ENCODE measurements around the gene DHRS11. TPM values are rescaled to one million over a fixed set of nuclear protein-coding genes. Genes with fewer than 3 reads are reported as not detected.

DHRS11 gene
- total RNA-seq, 1 donor from 2014 or later = 5.7 TPM

DNA sequence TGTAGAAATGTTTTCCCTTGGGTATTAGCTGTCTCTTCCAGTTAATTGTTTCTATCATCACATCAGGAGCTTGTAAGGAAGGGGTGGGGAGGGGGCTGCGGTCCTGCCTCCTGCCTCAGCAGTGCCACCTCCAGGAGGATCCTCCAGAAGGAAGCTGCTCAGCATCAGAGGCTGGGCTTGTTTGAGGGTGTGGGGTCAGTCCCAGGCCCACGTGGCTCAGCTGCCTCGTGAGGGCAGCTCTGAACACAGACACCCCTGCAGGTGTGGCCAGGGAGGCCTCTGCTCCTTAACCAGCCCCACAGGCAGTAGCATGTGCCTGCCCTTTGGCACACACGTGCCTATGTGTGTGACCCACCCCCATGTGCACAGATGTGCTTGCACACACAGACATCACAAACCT lies 56.0 kb downstream of the DHRS11 start:
- Histone ChIP-seq H3K27me3 (peaks cover 56% of the 10 kb centered on the region), H3K9me3 (no peaks in the 10 kb centered on the region), H3K4me1 (no peaks in the 10 kb centered on the region), H3K4me3 (no peak overlapping the region), H3K36me3 (no peaks in the 10 kb centered on the region), H3K27ac (no peak overlapping the region)
- DNase-seq = no peak
- TF ChIP-seq, protein P1, sequence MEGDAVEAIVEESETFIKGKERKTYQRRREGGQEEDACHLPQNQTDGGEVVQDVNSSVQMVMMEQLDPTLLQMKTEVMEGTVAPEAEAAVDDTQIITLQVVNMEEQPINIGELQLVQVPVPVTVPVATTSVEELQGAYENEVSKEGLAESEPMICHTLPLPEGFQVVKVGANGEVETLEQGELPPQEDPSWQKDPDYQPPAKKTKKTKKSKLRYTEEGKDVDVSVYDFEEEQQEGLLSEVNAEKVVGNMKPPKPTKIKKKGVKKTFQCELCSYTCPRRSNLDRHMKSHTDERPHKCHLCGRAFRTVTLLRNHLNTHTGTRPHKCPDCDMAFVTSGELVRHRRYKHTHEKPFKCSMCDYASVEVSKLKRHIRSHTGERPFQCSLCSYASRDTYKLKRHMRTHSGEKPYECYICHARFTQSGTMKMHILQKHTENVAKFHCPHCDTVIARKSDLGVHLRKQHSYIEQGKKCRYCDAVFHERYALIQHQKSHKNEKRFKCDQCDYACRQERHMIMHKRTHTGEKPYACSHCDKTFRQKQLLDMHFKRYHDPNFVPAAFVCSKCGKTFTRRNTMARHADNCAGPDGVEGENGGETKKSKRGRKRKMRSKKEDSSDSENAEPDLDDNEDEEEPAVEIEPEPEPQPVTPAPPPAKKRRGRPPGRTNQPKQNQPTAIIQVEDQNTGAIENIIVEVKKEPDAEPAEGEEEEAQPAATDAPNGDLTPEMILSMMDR (IDR thresholded peaks at IDR 0.05) = no peak
- ATAC-seq = no peak
- intact Hi-C loops (cut with DNase I) = no loop called here

DNA sequence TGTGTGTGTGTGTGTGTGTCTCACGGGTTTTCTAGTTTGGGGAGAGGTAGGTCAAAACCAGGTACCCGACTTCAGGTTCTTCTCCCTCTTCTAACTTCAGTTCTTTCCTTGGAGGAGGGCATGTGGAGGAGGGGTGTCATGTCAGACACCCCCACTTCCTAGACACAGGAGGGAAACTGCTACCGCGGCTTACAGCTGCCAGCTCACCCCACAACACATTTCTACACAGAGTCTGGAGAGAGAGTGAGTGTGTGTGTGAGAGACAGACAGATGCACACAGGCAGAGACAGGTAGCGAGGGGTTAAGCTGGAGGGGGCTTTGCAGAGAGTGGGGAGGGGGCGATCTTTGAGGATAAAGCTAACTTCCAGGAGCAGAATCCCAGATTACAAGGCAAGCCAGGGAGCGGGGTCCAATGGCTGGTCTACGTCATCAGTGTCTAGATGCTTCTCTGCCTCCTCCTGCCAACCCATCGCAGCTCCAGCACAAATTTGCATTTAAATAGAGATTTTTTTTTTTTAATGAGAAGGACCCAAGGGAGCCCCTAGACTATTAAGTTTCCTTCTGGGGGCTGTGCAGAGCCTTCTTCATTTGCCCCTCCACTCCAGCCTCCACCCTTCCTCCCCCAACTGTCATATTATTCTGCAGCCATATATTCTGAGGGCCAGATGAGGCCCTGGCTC lies 58.6 kb downstream of the DHRS11 start:
- H3K27me3 ChIP-seq = peaks cover 52% of the 10 kb centered on the region
- intact Hi-C loops (cut with DNase I) = no loop called here
- no peak overlapping the region for H3K4me3 ChIP-seq
- no peak overlapping the region for H3K27ac ChIP-seq
- H3K9me3 ChIP-seq = no peaks in the 10 kb centered on the region
- ATAC-seq (no peak), DNase-seq (no peak)
- TF ChIP-seq, protein P1 (IDR thresholded peaks at IDR 0.05) = no peak
- H3K4me1 ChIP-seq = no peaks in the 10 kb centered on the region
- no peaks in the 10 kb centered on the region for H3K36me3 ChIP-seq

Other genes with a start within 250 kb of the DHRS11 start
- gene TBC1D3H, start 203.4 kb upstream of the DHRS11 start, total RNA-seq = not detected
- 29.0 TPM for gene ZNHIT3, start 105.2 kb upstream of the DHRS11 start, total RNA-seq
- gene MYO19, start 57.0 kb upstream of the DHRS11 start, total RNA-seq = 36.8 TPM
- gene PIGW, start 56.9 kb upstream of the DHRS11 start, total RNA-seq = 8.6 TPM
- 81.7 TPM for gene GGNBP2, start 47.0 kb upstream of the DHRS11 start, total RNA-seq
- 5.6 TPM for gene MRM1, start 9.7 kb downstream of the DHRS11 start, total RNA-seq